HG03439 (cell line): ENCODE measurements around the gene GNB5.
"Not testable (repeated sequence)": the region's sequence is repeated elsewhere in the genome, so short reads cannot be mapped to it uniquely, and the experiment has no call there.

Experiments used
- ATAC-seq: cut with Tn5 transposase; IDR thresholded peaks from one replicate; pipeline ENCODE4 v1.9.1; 2021; ENCODE audit warnings: mild to moderate bottlenecking, moderate library complexity; ENCODE audit not compliant: unreplicated experiment

GNB5 gene

DNA sequence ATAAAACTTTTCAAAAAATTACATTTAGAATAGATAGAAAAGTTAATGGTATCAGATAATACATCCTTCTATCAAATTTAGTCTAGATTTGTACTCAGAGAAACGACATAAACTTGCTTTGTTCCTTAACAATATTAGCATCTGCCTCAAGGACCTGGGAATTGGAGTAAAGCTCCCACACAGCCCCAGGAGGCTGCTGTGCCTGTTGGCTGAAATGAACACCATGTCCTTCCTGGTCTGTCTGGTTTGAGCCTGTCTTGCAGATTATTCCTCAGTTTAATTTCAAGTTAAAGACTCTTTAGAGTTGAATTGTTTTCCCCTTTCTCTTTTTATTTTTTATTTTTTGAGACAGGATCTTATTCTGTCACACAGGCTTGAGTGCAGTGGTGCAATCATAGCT is 19.4 kb downstream of the GNB5 start:
- no peak for ATAC-seq

DNA sequence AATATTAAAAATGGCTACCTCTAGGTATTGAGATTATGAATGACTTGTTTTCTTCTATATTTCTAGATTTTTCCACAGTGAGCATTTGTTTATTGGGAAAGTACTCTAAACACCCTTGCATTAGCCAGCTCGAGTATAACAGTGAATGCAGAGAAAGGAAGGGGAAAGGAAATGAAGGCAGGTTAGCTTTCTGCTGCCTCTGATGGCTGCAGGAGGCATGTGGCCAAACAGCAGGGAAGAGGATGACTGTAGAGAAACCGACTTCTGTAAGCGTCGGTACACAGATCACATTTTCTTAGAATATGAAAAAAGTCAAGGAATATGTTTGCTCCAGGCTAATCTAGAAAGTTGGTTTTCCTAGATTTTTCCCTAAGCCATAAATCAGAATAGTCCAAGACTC is 19.8 kb downstream of the GNB5 start:
- ATAC-seq, result no peak

- ATAC-seq, result not testable (repeated sequence)
These were observed 21.0 kb downstream of the GNB5 start for GRCh38 chr15:52170199-52170598.

- ATAC-seq, result not testable (repeated sequence)
These were observed 25.6 kb downstream of the GNB5 start for GRCh38 chr15:52165494-52166131.

DNA sequence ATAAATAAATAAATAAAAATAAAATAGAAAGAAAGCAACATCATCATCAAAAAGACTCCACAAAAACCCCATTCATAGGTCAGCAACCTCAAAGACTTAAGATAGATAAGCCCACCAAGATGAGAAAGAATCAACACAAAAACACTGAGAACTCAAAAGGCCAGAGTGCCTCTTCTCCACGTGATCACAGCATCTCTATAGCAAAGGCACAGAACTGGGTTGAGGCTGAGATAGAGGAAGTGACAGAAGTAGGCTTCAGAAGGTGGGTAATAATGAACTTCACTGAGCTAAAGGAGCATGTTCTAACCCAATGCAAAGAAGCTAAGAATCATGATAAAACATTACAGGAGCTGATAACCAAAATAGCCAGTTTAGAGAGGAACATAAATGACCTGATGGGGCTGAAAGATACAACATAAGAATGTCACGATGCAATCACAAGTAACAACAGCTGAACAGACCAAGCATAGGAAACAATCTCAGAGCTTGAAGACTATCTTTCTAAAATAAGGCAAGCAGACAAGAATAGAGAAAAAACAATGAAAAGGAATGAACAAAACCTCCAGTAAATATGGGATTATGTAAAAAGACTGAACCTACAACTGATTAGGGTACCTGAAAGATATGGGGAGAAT is 26.4 kb downstream of the GNB5 start:
- ATAC-seq, result no peak

DNA sequence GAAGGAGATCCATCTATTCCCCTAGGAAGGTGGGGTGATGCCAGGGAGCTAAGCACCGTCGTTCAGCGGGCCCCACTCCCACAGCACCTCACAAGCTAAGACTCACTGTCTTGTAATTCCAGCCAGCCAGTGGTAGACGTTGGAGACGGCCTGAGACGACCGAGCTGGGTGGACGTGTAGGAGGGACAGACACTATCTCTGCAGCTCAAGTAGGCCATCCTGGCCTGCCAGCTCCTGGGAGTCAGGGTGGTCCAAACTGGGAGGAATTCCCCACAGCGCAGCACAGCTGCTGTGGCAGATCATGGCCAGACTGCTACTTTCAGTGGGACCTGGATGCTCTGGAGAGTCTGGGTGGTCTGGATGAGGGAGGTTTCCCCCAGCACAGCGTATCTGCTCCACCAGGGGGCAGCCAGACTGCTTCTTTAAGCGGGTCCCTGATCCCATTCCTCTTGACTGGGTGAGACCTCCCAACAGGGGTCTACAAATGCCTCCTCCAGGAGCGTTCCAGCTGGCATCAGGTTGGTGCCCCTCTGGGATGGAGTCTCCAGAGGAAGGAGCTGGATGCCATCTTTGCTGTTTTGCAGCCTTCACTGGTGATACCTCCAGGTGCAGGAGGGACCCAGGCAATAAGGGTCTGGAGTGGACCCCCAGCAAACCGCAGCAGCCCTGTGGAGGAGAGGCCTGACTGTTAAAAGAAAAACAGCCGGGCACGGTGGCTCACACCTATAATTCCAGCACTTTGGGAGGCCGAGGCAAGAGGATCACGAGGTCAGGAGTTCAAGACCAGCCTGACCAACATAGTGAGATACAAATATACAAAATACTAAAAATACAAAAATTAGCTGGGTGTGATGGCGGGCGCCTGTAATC is 27.6 kb downstream of the GNB5 start:
- ATAC-seq, result no peak

DNA sequence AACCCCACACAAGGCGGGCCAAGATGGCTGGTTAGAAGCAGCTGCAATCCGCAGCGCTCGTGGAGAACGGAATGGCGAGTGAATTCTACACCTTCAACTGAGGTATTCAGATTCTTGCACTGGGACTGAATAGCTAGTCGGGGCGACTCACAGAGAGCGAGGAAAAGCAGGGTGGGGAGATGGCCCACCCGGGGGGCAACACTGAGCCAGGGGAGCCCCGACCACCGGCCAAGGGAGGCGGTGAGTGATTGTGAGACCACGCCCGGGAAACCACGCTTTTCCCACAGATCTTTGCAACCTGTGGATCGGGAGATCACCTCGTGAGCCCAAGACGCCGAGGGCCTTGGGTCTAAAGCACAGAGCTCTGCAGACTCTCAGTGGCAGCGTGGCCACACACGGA is 28.3 kb downstream of the GNB5 start:
- ATAC-seq, result no peak

- no peak for ATAC-seq
These were observed 28.9 kb downstream of the GNB5 start for GRCh38 chr15:52162260-52162659.

DNA sequence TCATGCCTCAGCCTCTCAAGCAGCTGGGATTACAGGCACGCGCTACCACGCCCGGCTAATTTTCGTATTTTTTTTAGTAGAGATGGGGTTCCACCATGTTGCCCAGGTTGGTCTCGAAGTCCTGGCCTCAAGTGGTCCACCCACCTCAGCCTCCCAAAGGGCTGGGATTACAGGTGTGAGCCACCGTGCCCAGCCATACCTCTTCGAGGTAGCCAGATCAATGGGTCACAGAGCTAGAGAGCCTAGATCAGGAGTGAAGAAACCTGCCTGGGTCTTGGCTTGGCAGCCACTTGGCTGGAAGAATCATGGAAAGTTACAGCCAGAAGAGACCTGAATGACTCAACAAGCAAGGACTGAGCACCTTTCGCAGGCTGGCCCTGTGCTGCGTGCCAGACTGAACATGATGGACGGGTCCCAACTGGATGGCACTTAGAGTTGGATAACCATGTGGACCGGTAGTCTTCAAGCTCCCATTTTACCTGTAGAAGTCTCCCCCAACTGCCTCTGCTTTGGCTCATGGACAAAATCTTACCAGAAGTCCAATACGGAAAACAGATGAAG is 29.7 kb downstream of the GNB5 start:
- ATAC-seq, result no peak

- no peak for ATAC-seq
These were observed 31.5 kb downstream of the GNB5 start for GRCh38 chr15:52159645-52160044.

DNA sequence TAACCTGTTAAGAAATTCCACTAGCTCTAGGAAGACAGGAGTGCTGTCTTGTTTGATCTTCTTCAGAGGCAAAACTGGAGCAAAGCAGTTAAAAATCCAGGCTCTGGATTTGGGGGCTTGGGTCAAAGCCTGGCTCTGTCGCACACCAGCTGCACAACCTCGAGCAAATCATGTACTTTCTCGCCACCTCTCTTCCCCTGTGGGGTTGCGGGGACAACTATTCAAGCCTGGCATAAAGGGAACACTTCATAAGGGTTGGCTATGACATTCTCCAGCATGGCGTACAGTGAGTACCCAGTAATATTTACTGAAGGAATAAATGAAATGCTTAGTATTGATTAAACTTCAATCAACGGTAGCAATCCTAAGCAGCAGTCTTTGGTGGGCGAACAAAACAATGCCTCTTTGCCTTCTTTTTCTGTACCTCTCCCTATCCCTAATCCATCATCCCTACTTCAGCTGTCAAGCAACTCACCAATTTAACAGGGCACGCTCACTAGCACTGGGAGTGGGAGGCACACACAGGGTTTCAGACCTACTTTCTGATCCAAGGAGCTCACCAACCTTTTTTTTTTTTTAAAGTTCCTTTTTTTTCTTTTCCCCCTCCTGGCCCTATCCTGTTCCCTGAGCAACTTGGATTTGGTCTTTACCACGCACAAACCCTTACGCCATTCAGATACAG is 33.0 kb downstream of the GNB5 start:
- ATAC-seq, result no peak

DNA sequence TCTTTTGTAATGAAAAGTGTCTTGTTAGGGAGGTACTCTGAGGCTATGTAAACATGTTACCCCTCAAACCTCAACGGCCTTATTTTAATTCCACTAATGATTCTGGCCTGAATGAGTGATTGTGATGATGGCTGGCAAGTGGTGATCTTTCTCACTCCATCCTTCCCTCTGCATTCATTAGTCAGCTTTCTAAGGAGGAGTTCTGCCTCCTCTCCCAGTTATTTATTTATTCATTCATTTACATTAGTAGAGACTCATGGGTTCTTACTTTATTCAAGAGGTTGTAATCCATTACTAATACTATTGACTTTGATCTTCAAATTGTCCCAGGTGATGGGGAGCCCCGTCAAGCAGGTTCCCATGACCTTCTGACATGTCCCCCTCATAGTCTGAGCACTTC is 35.3 kb downstream of the GNB5 start:
- ATAC-seq, result no peak

GRCh38 chr15:52154896-52155865 is 36.0 kb downstream of the GNB5 start:
- ATAC-seq, result no peak

GRCh38 chr15:52153900-52154895 is 37.0 kb downstream of the GNB5 start:
- no peak for ATAC-seq

DNA sequence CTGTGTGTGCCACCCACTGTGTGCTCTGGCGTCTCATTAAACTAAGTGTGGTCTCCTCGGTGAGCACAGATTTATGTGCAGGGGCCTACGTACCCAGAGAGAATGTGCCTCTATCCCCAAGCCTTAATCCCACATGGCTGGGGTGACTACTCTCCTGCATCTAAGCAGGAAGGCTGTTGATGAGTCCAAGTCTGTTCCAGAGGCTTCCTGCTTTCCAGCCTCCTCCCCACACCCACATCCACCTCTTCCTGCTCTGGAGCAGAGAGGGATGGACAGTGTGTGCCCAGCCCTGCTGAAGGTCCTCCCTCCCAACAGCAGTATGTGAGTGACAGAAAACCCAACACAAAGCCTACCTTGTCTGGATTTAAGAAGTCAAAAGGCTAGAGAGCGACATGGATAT is 39.8 kb downstream of the GNB5 start:
- ATAC-seq, result no peak

DNA sequence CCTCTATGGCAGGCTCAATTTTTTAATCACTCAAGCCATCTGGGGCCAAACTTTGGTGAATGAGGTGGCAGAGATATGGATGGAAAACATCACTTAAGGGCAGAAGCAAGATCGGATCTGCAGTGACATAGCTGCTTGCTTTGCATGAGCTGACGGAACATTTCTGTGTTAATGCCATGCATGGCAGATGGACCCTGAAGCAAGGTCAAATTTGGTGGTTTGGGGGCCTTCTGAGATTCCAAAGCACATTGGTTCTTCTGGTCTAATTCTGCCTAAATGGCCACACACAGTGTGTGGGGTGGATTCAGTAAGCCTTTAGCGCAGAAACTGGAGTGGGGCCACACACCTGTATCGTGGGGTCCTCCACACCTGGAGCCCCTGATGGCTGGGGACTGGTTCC is 40.3 kb downstream of the GNB5 start:
- no peak for ATAC-seq

DNA sequence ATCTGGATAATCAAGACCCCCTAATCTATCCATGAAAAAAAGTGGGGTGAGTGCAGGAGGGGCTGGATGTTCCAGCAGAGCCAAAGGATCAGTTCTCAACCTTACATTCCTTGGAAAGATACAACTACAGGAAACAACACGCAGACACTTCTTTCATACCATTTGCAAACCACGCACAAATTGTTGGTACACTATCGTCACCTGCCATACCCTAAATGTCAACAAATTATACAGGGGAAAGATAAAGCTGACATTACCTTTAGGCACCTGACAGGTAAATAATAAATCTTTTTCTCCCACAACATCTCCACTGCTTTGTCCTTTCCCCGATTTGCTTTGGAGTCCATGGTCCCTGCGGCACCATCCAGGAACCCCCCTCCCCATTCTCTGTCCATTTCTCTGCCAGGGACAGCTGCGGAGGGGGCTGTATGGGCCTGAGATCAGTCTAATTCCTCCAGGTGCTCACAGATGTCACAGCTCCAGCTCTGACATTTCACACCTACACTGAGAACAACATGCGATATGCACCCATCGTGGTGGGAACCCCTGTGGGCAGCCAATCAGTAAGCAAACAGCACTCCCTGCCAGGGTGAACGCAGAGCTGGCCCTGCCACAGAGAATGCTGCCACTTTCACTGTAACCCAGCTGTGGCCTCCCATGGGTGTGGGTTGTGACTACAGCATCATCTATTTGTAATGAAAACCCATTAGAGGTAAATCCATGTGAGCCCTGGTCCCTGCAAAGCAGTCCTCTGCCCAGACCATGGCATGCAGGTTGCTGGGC is 41.0 kb downstream of the GNB5 start:
- ATAC-seq, result no peak

DNA sequence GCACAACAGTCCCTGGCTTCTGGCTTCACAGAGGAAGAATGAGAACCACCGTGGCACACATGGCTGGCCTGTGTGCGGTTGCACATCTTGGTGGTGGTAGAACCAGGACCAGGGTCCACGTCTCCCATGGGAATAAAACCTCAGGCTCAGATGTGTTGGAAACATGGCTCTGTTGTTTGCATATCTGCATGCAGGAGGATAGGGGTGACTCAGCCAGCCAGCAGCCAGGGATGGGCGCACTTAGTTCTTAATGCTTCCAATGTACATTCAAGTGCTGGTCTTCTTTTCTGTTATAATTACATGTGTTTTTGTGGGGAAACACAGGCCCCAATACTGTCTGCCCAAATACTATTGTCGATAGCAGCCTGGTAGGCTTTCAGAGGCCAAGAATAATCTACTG is 42.8 kb downstream of the GNB5 start:
- ATAC-seq, result no peak
